HG02571 (cell line): ENCODE results near the gene TCEAL6.
"Not testable (repeated sequence)": the region's sequence is repeated elsewhere in the genome, so short reads cannot be mapped to it uniquely, and the experiment has no call there.

Experiments used
- ATAC-seq: cut with Tn5 transposase; IDR thresholded peaks from one replicate; pipeline ENCODE4 v1.9.1; 2021; ENCODE audit warnings: mild to moderate bottlenecking, moderate library complexity; ENCODE audit not compliant: unreplicated experiment

TCEAL6 gene

DNA sequence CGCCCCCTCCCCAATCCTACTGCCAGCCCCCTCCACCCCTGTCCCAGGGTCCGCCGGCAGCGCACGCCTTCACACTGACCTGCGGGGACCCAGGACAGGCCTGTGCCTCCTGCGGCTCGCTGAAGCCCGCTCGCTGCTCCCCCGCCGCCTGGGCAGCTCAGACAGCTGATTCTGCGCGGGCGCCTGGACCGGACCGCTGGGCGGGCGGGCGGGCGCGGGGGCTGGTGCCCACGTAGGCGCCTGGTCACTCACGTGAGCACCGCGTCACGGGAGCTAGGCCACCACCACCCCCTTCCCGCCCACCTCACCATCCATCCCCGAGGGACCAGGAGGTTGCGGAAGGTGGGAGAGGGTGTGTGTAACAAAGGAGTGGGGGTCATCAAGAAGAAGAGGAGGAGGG, at the start of gene TCEAL6:
TCEAL6 (minus strand) TSS at position 208 of the 400 bp plus-strand sequence.
- ATAC-seq = not testable (repeated sequence)

GRCh38 chrX:102185967-102186720, 43.9 kb upstream of the TCEAL6 start:
- ATAC-seq = no peak

DNA sequence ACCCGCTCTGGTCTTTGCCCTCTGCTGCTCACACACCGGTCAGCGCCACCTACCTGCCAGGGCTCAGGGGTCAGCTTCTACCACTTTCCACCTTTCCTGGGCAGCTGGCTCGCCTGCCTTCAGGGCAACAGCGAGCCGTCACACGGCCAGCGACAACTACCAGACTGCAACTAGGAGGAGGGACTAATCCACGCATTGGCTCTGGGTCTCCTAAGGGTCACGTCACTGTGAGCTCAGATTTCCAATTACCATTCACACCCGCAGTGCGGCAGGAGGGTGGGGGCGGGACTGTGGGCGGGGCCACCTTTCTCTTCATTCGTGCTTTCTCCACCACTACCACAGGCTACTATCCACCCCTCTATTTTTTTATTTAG, 13.5 kb upstream of the TCEAL6 start, which contains the start of gene BEX5:
BEX5 (minus strand) TSS at position 172 of the 374 bp plus-strand sequence. CDS start 1,712 bp downstream, outside the sequence.
- ATAC-seq = peak; percentile 82

GRCh38 chrX:102154900-102155805, 12.9 kb upstream of the TCEAL6 start:
- peak; percentile 28 for ATAC-seq

DNA sequence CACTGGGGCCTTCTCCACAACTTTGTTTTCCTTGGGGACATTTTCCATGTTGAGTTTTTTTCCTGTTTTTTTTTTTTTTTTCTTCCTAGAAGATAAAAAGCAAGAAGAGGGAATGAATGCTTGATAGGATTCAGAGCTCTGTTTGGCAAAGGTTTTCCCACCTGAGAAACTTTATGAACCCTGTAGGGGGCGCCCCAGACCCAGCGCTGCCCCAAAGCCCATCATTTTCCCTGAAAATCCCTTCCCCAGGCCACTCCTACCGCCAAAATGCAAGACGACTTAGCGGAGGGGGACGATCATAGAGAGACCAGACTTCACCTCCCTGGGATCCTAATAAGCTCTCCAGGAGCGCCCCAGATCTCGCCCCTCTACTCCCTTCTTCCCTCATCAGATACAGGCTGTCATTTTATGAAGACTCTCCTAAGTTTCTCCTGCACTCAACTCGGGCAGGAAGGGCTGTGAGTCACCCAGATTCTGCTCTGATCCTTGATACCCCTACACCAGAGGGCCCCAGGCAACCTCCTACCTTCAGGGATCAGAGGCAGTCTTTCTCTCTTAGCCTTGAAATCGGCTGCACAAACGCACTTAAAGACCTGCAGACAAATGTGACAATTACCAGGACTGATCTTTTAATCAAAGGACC, 12.1 kb upstream of the TCEAL6 start:
- no peak for ATAC-seq

- not testable (repeated sequence) for ATAC-seq
Measured at GRCh38 chrX:102141631-102142030, 650 bp downstream of the TCEAL6 start.

GRCh38 chrX:102140876-102141275, 1.4 kb downstream of the TCEAL6 start:
- not testable (repeated sequence) for ATAC-seq

DNA sequence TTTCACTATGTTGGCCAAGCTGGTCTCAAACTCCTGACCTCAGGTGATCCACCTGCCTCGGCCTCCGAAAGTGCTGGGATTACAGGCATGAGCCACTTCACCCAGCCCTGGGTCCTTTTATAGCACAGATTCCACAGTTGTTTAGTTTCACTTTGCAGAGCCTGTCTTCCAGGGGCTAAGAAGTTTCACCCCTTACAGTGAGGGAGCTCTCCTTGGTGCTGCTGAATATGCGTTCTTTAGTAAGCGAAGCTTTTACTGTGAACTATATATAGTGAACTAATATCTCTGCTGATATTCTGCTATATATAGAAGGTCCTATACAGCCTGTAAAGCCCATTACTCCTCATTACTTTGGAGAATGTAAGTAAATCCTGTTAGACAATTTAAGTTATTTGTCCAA, 4.2 kb downstream of the TCEAL6 start:
- no peak for ATAC-seq

DNA sequence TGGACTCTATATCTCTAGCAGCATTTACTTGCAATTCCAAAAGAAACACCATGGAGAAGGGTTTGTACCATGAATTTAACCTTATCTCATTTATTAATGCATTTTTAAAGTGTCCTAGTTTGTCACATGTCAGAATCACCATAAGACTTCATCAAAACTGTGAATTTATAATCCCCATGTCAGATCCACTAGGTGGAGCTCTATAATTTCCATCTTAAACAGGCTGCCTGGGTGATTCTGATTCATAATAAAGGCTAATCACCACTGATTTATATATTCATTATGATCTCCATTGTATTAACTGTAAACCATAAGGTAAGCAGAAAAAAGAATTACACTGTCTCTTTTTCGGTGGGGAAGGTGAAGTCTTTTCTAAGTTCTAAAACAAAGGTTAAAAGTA, 12.8 kb downstream of the TCEAL6 start:
- ATAC-seq = no peak

DNA sequence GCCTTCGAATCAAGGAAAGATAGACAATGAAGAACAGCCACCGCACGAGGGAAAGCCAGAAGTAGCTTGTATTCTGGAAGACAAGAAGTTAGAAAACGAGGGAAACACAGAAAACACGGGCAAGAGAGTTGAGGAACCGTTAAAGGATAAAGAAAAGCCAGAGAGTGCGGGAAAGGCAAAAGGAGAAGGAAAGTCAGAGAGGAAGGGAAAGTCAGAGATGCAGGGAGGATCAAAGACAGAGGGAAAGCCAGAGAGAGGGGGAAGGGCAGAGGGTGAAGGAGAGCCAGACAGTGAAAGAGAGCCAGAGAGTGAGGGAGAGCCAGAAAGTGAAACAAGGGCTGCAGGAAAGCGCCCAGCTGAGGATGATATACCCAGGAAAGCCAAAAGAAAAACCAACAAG, 15.4 kb downstream of the TCEAL6 start:
- ATAC-seq = no peak

- not testable (repeated sequence) for ATAC-seq
Measured at GRCh38 chrX:102126080-102126818, 16.0 kb downstream of the TCEAL6 start.

- not testable (repeated sequence) for ATAC-seq
Measured at GRCh38 chrX:102125436-102125835, 16.8 kb downstream of the TCEAL6 start, which contains the start of gene TCEAL2. Gene TCEAL2 (plus strand): TSS chrX:102125679. CDS start chrX:102126831, 1,152 bp downstream.

GRCh38 chrX:102125014-102125413, 17.3 kb downstream of the TCEAL6 start:
- not testable (repeated sequence) for ATAC-seq

DNA sequence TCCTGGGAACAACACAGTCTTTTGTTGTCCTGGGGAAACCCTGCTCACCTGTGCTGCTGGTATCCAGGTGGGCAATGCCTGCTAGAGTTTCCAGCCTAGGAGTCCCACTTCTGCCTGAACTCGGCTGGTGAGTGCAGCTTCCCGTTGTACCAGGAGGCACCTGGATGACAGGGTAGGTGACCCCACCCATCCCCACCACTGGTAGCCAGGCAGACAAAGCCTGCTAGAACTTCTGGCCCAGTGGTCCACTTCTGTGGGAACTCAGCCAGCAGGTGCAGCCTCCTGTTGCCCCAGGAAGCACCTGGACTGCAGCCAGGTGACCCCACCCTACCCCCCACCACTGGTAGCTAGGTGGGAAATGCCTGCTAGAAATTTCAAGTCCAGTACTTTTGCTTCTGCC, 26.5 kb downstream of the TCEAL6 start:
- no peak for ATAC-seq

- no peak for ATAC-seq
Measured at GRCh38 chrX:102113367-102113766, 28.9 kb downstream of the TCEAL6 start.
